Tibial artery (tissue), 4 donors: ENCODE measurements around the gene NEU4.

Experiments used
- DNase-seq, 2 donors: peaks; one replicate each; pipeline ENCODE4 v3.0.0-alpha.2; 2019
- H3K27ac ChIP-seq, 2 donors: fragments of 200-600 bp; sonication (generic) in 1 of 2; 1 replicate in 1 of 2; 2 replicates in 1 of 2; pipeline ENCODE4 v1.5.1; 2018 to 2019; ENCODE audit warnings: mild to moderate bottlenecking in 1 of 2
- H3K27me3 ChIP-seq, 2 donors: fragments of 200-600 bp; sonication (generic) in 1 of 2; one replicate each; pipeline versions ENCODE4 v1.5.1 to v1.6.0; 2016 to 2019
- H3K36me3 ChIP-seq, 3 donors: fragments of 200-600 bp; sonication (generic) in 2 of 3; one replicate each; pipeline ENCODE4 v1.5.1; 2016 to 2019; ENCODE audit warnings: mild to moderate bottlenecking in 2 of 3
- H3K4me1 ChIP-seq, 4 donors: fragments of 200-600 bp; sonication (generic) in 2 of 4; 1 replicate in 3 of 4; 2 replicates in 1 of 4; pipeline ENCODE4 v1.5.1; 2016 to 2019
- H3K4me3 ChIP-seq, 2 donors: fragments of 200-600 bp; sonication (generic) in 1 of 2; 1 replicate in 1 of 2; 2 replicates in 1 of 2; pipeline ENCODE4 v1.5.1; 2018 to 2019; ENCODE audit warnings: mild to moderate bottlenecking in 2 of 2
- H3K9me3 ChIP-seq, 3 donors: fragments of 200-600 bp; sonication (generic) in 1 of 3; one replicate each; pipeline ENCODE4 v1.5.1; 2016 to 2019
- intact Hi-C: fragments of 100-400 bp; cut with DNase I; formaldehyde crosslinking; loops from one replicate; pipeline ENCODE4 v1.15.0; 2023; ENCODE audit warnings: low total_unique reads
- TF ChIP-seq, protein P1 (sequence below), 2 experiments: fragments of 200-600 bp in 1 of 2; fragments of 450-650 bp in 1 of 2; IDR thresholded peaks; one replicate each; pipeline ENCODE4 v1.5.1; 2017 to 2019; ENCODE audit warnings: antibody characterized with exemption in 2 of 2, mild to moderate bottlenecking in 1 of 2, moderate library complexity in 1 of 2

The NEU4 gene

DNA sequence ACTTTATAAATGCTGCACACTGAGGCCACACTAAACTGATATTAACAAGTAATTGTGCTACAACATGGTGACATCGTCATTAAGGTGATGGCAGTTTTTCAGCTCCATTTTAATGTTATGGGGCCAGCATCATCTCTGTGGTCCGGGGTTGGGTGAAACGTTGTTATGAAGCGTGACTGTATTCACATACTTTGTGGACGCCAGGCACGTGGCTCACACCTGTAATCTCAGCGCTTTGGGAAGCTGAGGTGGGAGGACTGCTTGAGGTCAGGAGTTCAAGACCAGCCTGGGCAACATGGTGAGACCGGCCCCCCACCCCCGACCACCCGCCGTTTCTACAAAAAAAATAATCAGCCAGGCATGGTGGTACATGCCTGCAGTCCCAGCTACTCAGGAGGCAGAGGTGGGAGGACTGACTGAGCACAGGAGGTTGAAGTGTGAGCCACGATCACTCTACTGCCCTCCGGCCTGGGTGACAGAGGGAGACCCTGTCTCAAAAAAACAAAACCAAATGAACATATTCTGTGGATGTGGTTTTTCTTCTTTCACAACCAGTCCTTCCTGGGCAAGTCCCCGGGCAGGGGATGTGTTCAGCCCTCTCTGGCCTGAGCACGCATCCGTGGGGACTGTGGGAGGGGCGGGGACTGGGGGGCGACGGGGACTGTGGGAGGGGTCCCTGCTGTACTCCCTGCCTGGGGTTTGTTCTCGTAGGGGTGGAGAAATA is 45.3 kb upstream of the NEU4 start:
- Histone ChIP-seq H3K27ac (no peak overlapping the region), H3K9me3 (no peaks in the 10 kb centered on the region), H3K4me3 (no peak overlapping the region), H3K4me1 (no peaks in the 10 kb centered on the region), H3K36me3 (peaks cover 4 to 53% (median 16%) of the 10 kb centered on the region in 3 donors), H3K27me3 (no peaks in the 10 kb centered on the region)
- intact Hi-C loops = no loop called here
- DNase-seq = peak in 1 of 2 donors; percentile 51
- TF ChIP-seq, protein P1, sequence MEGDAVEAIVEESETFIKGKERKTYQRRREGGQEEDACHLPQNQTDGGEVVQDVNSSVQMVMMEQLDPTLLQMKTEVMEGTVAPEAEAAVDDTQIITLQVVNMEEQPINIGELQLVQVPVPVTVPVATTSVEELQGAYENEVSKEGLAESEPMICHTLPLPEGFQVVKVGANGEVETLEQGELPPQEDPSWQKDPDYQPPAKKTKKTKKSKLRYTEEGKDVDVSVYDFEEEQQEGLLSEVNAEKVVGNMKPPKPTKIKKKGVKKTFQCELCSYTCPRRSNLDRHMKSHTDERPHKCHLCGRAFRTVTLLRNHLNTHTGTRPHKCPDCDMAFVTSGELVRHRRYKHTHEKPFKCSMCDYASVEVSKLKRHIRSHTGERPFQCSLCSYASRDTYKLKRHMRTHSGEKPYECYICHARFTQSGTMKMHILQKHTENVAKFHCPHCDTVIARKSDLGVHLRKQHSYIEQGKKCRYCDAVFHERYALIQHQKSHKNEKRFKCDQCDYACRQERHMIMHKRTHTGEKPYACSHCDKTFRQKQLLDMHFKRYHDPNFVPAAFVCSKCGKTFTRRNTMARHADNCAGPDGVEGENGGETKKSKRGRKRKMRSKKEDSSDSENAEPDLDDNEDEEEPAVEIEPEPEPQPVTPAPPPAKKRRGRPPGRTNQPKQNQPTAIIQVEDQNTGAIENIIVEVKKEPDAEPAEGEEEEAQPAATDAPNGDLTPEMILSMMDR (IDR thresholded peaks at IDR 0.05) = no peak

DNA sequence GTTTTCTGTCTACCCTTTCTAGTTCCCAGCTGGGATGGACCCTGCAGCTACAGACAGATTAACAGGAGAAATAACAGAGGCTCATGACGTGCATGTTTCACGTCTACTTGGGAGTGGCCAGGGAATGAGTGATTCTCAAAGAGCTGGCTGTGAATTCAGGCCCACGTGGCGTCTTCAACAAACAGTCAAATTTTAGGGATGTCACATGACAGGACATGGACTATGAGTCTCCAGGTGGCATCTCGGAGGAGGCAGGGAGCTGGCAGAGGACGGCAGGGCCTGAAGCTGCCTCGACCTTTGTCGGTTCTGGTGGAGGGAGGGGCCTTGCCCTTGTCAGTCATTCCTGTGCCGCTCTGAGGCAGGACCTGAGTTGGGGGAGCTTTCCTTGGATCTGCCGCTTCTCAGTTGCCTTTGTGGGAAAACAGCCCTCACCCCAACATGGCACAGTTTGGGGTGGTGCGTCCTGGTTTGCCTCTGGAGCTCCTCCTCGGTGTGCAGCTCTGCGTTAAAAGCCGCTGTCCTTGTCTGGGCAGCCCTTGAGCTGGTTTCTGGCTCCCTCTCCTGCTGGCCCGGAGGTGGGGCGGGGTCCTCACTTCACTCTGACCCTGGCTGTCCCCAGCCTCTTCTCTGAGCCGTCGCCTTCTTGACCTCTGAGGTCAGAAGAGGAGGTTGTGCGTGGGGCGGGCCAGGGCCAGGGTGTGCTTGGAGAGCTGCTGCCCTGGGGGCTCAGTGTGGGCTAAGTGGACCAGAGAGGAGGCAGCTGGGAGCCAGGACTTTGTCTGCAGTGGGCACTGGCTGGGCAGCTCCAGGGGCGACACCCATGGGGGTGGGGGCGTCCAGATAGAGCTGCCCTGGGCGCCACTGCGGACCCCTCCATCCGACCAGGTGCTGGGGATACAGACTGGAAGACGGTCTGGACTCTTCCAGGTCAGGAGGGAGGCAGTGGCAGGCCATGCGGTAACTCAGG is 44.4 kb upstream of the NEU4 start:
- Histone ChIP-seq H3K27me3 (no peaks in the 10 kb centered on the region), H3K4me3 (no peak overlapping the region), H3K36me3 (peaks cover 4 to 51% (median 16%) of the 10 kb centered on the region in 3 donors), H3K4me1 (no peaks in the 10 kb centered on the region), H3K27ac (no peak overlapping the region), H3K9me3 (no peaks in the 10 kb centered on the region)
- intact Hi-C loops = no loop called here
- TF ChIP-seq, protein P1 (IDR thresholded peaks at IDR 0.05) = no peak
- peak in 1 of 2 donors; percentile 55 for DNase-seq

DNA sequence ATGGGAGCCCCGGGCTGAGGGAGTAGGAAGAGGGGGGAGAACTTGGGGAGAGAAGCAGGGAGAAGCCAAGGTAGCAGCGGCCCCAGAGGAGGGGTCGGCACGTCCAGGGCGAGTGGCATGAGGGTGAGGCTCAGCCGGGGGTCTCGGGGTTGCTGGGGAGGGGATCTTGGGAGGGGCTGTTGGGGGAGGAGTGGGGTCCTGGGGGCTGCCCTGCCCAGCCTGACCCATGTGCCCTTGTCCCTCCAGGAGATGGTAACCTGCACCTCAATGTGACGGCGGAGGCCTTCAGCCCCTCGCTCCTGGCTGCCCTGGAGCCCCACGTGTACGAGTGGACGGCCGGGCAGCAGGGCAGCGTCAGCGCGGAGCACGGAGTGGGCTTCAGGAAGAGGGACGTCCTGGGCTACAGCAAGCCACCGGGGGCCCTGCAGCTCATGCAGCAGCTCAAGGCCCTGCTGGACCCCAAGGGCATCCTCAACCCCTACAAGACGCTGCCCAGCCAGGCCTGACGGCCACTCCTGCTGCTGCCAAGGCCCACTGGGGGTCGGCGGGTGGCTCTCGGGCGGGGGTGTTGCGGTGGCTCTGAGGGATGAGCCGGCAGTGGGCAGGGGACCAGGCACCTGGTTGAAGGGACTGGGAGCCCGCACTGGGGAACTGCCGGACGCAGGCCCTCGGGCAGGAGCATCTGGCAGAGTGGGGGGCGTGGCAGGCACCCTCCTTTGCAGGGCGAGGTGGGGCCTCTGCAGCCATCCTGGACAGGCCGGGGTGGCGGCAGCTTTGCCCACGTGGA is 41.3 kb upstream of the NEU4 start:
- DNase-seq = peak in 1 of 2 donors; percentile 71
- no peaks in the 10 kb centered on the region for H3K9me3 ChIP-seq
- TF ChIP-seq, protein P1 (IDR thresholded peaks at IDR 0.05) = no peak
- H3K27me3 ChIP-seq = peaks cover 0 to 28% of the 10 kb centered on the region in 2 donors
- H3K27ac ChIP-seq = no peak overlapping the region
- intact Hi-C loops = no loop called here
- no peak overlapping the region for H3K4me3 ChIP-seq
- peaks cover 0 to 10% (median 6%) of the 10 kb centered on the region in 4 donors for H3K4me1 ChIP-seq
- peaks cover 0 to 36% (median 5%) of the 10 kb centered on the region in 3 donors for H3K36me3 ChIP-seq

- peaks cover 0 to 10% (median 6%) of the 10 kb centered on the region in 4 donors for H3K4me1 ChIP-seq
- no peak overlapping the region for H3K4me3 ChIP-seq
- peaks cover 0 to 30% (median 5%) of the 10 kb centered on the region in 3 donors for H3K36me3 ChIP-seq
- H3K9me3 ChIP-seq = no peaks in the 10 kb centered on the region
- TF ChIP-seq, protein P1 (IDR thresholded peaks at IDR 0.05) = no peak
- no peak overlapping the region for H3K27ac ChIP-seq
- intact Hi-C loops = no loop called here
- peaks cover 0 to 34% of the 10 kb centered on the region in 2 donors for H3K27me3 ChIP-seq
- DNase-seq = no peak
These were observed 40.7 kb upstream of the NEU4 start for GRCh38 chr2:241768251-241768711.

GRCh38 chr2:241768850-241769249 is 40.1 kb upstream of the NEU4 start:
- Histone ChIP-seq H3K4me1 (peaks cover 0 to 10% (median 6%) of the 10 kb centered on the region in 4 donors), H3K4me3 (no peak overlapping the region), H3K27me3 (peaks cover 0 to 40% of the 10 kb centered on the region in 2 donors), H3K27ac (no peak overlapping the region), H3K36me3 (peaks cover 0 to 24% (median 5%) of the 10 kb centered on the region in 3 donors), H3K9me3 (no peaks in the 10 kb centered on the region)
- DNase-seq = no peak
- TF ChIP-seq, protein P1 (IDR thresholded peaks at IDR 0.05) = no peak
- intact Hi-C loops = no loop called here
